ENCODE data around the gene PLCH1. TPM values are rescaled to one million over a fixed set of nuclear protein-coding genes. Genes with fewer than 3 reads are reported as not detected.

PLCH1 gene
- total RNA-seq, 1 donor from 2014 or later = 0.26 TPM

DNA sequence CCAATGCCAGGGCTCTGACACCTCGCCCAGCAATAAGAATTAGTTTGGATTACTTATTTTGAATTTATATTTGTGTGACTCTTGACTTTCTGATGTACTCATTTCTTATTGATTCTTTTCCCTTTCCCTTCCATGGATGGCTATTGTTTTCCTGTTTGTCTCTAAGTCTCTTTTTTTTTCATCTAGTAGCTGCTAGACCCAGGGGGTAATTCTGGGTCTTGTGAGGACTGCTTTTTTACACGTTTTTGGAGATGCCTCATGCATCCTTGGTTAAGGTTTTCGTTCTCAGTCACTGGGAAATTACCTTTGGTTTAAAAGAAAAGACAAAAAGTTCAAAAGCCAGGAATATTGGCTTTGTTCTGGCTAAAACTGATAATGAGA lies 381.2 kb downstream of the PLCH1 start:
- no peaks in the 10 kb centered on the region for H3K27me3 ChIP-seq (ENCODE audit: control insufficient read depth, insufficient read depth, low read length)
- no peak for DNase-seq (ENCODE audit: low read depth)

GRCh38 chr3:155362808-155363689 lies 381.8 kb downstream of the PLCH1 start:
- TF ChIP-seq, protein P1, sequence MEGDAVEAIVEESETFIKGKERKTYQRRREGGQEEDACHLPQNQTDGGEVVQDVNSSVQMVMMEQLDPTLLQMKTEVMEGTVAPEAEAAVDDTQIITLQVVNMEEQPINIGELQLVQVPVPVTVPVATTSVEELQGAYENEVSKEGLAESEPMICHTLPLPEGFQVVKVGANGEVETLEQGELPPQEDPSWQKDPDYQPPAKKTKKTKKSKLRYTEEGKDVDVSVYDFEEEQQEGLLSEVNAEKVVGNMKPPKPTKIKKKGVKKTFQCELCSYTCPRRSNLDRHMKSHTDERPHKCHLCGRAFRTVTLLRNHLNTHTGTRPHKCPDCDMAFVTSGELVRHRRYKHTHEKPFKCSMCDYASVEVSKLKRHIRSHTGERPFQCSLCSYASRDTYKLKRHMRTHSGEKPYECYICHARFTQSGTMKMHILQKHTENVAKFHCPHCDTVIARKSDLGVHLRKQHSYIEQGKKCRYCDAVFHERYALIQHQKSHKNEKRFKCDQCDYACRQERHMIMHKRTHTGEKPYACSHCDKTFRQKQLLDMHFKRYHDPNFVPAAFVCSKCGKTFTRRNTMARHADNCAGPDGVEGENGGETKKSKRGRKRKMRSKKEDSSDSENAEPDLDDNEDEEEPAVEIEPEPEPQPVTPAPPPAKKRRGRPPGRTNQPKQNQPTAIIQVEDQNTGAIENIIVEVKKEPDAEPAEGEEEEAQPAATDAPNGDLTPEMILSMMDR (IDR thresholded peaks at IDR 0.05; ENCODE audit: insufficient read depth, low read length, severe bottlenecking) = no peak
- H3K4me3 ChIP-seq (ENCODE audit: low read depth, low read length) = no peak overlapping the region
- H3K36me3 ChIP-seq (ENCODE audit: control insufficient read depth, insufficient read depth, low read length) = no peaks in the 10 kb centered on the region
- DNase-seq (ENCODE audit: low read depth) (no peak), FAIRE-seq (no peak)
- no peaks in the 10 kb centered on the region for H3K27me3 ChIP-seq (ENCODE audit: control insufficient read depth, insufficient read depth, low read length)

More for the DNA sequence above, 381.2 kb downstream of the PLCH1 start:
- H3K4me3 ChIP-seq (ENCODE audit: low read depth, low read length) = no peak overlapping the region
- no peaks in the 10 kb centered on the region for H3K36me3 ChIP-seq (ENCODE audit: control insufficient read depth, insufficient read depth, low read length)
- no peak for FAIRE-seq
- TF ChIP-seq, protein P1 (IDR thresholded peaks at IDR 0.05; ENCODE audit: insufficient read depth, low read length, severe bottlenecking) = no peak

- DNase-seq (ENCODE audit: low read depth) = no peak
- Histone ChIP-seq H3K36me3 (ENCODE audit: control insufficient read depth, insufficient read depth, low read length) (no peaks in the 10 kb centered on the region), H3K27me3 (ENCODE audit: control insufficient read depth, insufficient read depth, low read length) (no peaks in the 10 kb centered on the region), H3K4me3 (ENCODE audit: low read depth, low read length) (no peak overlapping the region)
- FAIRE-seq = no peak
- TF ChIP-seq, protein P1 (IDR thresholded peaks at IDR 0.05; ENCODE audit: insufficient read depth, low read length, severe bottlenecking) = no peak
Measured at GRCh38 chr3:155360281-155360680, 384.6 kb downstream of the PLCH1 start.

GRCh38 chr3:155356594-155357370 lies 388.1 kb downstream of the PLCH1 start:
- no peaks in the 10 kb centered on the region for H3K36me3 ChIP-seq (ENCODE audit: control insufficient read depth, insufficient read depth, low read length)
- H3K27me3 ChIP-seq (ENCODE audit: control insufficient read depth, insufficient read depth, low read length) = no peaks in the 10 kb centered on the region
- DNase-seq (ENCODE audit: low read depth) = no peak
- no peak for FAIRE-seq
- TF ChIP-seq, protein P1 (IDR thresholded peaks at IDR 0.05; ENCODE audit: insufficient read depth, low read length, severe bottlenecking) = no peak
- H3K4me3 ChIP-seq (ENCODE audit: low read depth, low read length) = no peak overlapping the region

DNA sequence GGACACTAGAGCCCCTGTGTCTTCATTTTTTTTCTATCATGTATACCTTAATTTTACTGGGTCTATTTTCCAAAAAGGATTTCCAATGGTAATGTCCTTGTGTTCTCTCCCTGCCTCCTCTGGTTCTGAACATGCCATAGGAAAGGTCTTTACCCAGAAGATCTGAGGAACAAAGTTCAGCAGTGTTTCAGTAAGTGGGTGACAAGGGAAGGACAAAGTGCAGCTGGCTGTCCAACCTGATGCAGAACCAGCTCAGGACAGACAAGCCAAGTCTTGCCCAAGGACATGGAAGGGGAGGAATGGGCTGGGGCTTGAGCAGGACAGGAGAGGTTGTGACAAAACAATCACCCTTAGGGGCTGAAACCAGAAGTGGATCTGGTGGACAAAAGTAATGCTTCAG lies 390.2 kb downstream of the PLCH1 start:
- DNase-seq (ENCODE audit: low read depth) = peak; percentile 13
- FAIRE-seq = no peak
- H3K27me3 ChIP-seq (ENCODE audit: control insufficient read depth, insufficient read depth, low read length) = no peaks in the 10 kb centered on the region
- no peak overlapping the region for H3K4me3 ChIP-seq (ENCODE audit: low read depth, low read length)
- TF ChIP-seq, protein P1 (IDR thresholded peaks at IDR 0.05; ENCODE audit: insufficient read depth, low read length, severe bottlenecking) = no peak
- no peaks in the 10 kb centered on the region for H3K36me3 ChIP-seq (ENCODE audit: control insufficient read depth, insufficient read depth, low read length)

Measured in bronchial epithelial cell (primary cell).